Smooth muscle cell (in vitro differentiated cells): ENCODE results near the gene ZNF837. TPM values are rescaled to one million over a fixed set of nuclear protein-coding genes. Genes with fewer than 3 reads are reported as not detected.

ENCODE experiments used
- DNase-seq: peaks from one replicate; lab custom pipeline; 2025; ENCODE audit not compliant: unreplicated experiment; lab: John Stamatoyannopoulos, UW
- H2AFZ ChIP-seq: fragments of 200-600 bp; sonication (generic); 2 replicates; pipeline ENCODE4 v1.6.0; 2016; ENCODE audit warnings: antibody characterized with exemption, low read depth, mild to moderate bottlenecking
- H3F3A ChIP-seq: fragments of 200-600 bp; sonication (generic); 2 replicates; pipeline ENCODE4 v1.6.0; 2017; ENCODE audit warnings: antibody characterized with exemption, low read depth
- H3K27ac ChIP-seq: fragments of 200-600 bp; sonication (generic); 2 replicates; pipeline ENCODE4 v1.5.1; 2016; ENCODE audit warnings: low read depth, mild to moderate bottlenecking
- H3K27me3 ChIP-seq: fragments of 200-600 bp; sonication (generic); 2 replicates; pipeline ENCODE4 v1.6.1; 2016; ENCODE audit warnings: low read depth, mild to moderate bottlenecking
- H3K36me3 ChIP-seq: fragments of 200-600 bp; sonication (generic); 2 replicates; pipeline ENCODE4 v1.5.1; 2016; ENCODE audit warnings: low read depth
- H3K4me1 ChIP-seq: fragments of 200-600 bp; sonication (generic); 2 replicates; pipeline ENCODE4 v1.5.1; 2016; ENCODE audit warnings: low read depth
- H3K4me2 ChIP-seq: fragments of 200-600 bp; sonication (generic); 2 replicates; pipeline ENCODE4 v1.6.0; 2016; ENCODE audit warnings: mild to moderate bottlenecking
- H3K4me3 ChIP-seq: fragments of 200-600 bp; sonication (generic); 2 replicates; pipeline ENCODE4 v1.5.1; 2016; ENCODE audit warnings: mild to moderate bottlenecking
- H3K79me2 ChIP-seq: fragments of 200-600 bp; sonication (generic); 2 replicates; pipeline ENCODE4 v1.6.0; 2016; ENCODE audit warnings: low read depth, mild to moderate bottlenecking
- H3K9ac ChIP-seq: fragments of 200-600 bp; sonication (generic); 2 replicates; pipeline ENCODE4 v1.6.0; 2016; ENCODE audit warnings: low read depth
- H3K9me3 ChIP-seq: fragments of 200-600 bp; sonication (generic); replicated peaks from 2 replicates; pipeline ENCODE4 v1.5.1; 2016; ENCODE audit warnings: low read depth
- H4K20me1 ChIP-seq: fragments of 200-600 bp; sonication (generic); 2 replicates; pipeline ENCODE4 v1.6.0; 2016; ENCODE audit warnings: low read depth
- WGBS: methylation state at CpG from one replicate; pipeline ENCODE4 v1.1.7; 2016; ENCODE audit warnings: low lambda C conversion rate; 5-methylcytosine and 5-hydroxymethylcytosine counted together
- polyA plus RNA-seq: library from polyadenylated mRNA; unstranded; fragments of >200 nt; fragmentation: Nextera tagmentation; extraction: Ambion mirVana; gene quantifications from 2 replicates; pipeline ENCODE4 v1.2.1, GENCODE V29; 2016
- total RNA-seq: library from RNA; depleted of rRNA; stranded (reverse); fragments of >200 nt; gene quantifications from 2 replicates; pipeline ENCODE4 v1.2.3, GENCODE V29; 2014
- TF ChIP-seq, protein P1 (sequence below): fragments of 200-600 bp; sonication (generic); IDR thresholded peaks from 2 replicates; pipeline ENCODE4 v1.5.1; 2017; ENCODE audit warnings: borderline replicate concordance, mild to moderate bottlenecking, antibody characterized with exemption; ENCODE audit not compliant: insufficient read depth, poor library complexity, severe bottlenecking

ZNF837 gene
- total and polyA plus RNA-seq, 2 experiments from 2014 or later: 4.4 to 8.4 TPM

DNA sequence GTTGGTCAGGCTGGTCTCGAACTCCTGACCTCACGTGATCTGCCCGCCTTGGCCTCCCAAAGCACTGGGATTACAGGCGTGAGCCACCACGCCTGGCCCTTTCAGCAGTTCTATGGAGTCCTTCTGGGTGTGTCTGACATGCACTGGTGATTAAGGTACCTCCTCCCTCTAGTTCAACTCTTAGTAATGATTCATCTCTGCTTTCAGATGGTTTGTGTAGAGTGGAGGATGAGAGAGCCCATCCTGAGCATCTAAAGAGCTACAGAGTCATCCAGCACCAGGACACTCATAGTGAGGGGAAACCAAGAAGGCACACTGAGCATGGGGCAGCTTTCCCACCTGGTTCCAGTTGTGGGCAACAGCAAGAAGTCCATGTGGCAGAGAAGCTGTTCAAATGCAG lies 35.8 kb upstream of the ZNF837 start:
- H3F3A ChIP-seq: no peaks in the 10 kb centered on the region
- TF ChIP-seq, protein P1, sequence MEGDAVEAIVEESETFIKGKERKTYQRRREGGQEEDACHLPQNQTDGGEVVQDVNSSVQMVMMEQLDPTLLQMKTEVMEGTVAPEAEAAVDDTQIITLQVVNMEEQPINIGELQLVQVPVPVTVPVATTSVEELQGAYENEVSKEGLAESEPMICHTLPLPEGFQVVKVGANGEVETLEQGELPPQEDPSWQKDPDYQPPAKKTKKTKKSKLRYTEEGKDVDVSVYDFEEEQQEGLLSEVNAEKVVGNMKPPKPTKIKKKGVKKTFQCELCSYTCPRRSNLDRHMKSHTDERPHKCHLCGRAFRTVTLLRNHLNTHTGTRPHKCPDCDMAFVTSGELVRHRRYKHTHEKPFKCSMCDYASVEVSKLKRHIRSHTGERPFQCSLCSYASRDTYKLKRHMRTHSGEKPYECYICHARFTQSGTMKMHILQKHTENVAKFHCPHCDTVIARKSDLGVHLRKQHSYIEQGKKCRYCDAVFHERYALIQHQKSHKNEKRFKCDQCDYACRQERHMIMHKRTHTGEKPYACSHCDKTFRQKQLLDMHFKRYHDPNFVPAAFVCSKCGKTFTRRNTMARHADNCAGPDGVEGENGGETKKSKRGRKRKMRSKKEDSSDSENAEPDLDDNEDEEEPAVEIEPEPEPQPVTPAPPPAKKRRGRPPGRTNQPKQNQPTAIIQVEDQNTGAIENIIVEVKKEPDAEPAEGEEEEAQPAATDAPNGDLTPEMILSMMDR: no peak
- H3K4me1 ChIP-seq: no peaks in the 10 kb centered on the region
- H4K20me1 ChIP-seq: no peaks in the 10 kb centered on the region
- H3K27me3 ChIP-seq: no peaks in the 10 kb centered on the region
- no peak overlapping the region for H2AFZ ChIP-seq
- peaks cover 15% of the 10 kb centered on the region for H3K36me3 ChIP-seq
- no peaks in the 10 kb centered on the region for H3K9me3 ChIP-seq
- H3K4me2 ChIP-seq: no peak overlapping the region
- no peak for DNase-seq
- H3K27ac ChIP-seq: no peak overlapping the region
- no peak overlapping the region for H3K4me3 ChIP-seq
- no peak overlapping the region for H3K9ac ChIP-seq
- 98% methylated on average over 5 of the region's 5 CpGs for WGBS
- peaks cover 18% of the 10 kb centered on the region for H3K79me2 ChIP-seq

DNA sequence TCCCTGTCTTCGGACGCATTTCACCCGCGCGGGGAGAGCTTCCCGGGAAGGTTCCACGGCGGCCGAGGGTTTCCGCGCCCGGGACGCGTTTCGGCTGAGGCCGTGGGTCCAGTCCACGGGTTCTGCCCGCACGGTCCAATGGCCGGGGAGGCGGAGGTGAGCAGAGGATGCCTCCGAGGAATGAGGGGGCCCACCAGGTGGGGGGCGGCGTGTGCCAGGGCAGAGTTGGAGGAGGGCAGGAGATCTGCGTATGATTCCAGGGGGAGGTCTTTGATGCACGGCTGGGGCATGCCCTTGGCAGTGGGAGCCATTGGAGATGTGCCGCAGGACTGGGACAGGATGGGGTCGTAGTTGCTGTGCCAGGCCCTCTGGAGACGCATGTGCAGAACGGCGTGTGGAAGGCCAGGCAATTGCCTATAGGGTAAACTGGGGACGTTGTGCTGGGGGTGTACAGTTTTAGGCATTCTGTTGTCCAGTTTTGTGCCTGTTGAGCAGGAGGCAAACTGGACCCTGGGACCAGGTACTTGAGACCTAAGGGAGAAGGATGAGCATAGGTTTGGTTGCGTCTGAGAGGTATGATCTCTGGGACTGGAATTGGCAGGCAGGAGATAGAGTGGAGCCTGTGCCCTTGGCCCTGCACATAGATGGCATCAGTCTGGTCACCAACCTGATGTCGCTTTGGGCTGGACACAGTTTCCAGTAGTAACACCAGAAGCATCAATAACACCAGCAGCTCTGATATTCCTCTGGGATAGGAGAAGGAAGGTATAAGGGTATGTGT lies 28.4 kb upstream of the ZNF837 start:
- Histone ChIP-seq H3K79me2 (peaks cover 31% of the 10 kb centered on the region), H2AFZ (peak overlapping the region; percentile 71), H3K9ac (peak overlapping the region; percentile 91), H3K4me2 (peak overlapping the region; percentile 96), H3K4me3 (peak overlapping the region; percentile 88), H3K27ac (peak overlapping the region; percentile 85), H3K27me3 (no peaks in the 10 kb centered on the region), H3K4me1 (no peaks in the 10 kb centered on the region), H4K20me1 (no peaks in the 10 kb centered on the region), H3K36me3 (no peaks in the 10 kb centered on the region), H3F3A (no peaks in the 10 kb centered on the region), H3K9me3 (no peaks in the 10 kb centered on the region)
- no peak for DNase-seq
- 11% methylated on average over 34 of the region's 34 CpGs for WGBS
- TF ChIP-seq, protein P1: no peak

DNA sequence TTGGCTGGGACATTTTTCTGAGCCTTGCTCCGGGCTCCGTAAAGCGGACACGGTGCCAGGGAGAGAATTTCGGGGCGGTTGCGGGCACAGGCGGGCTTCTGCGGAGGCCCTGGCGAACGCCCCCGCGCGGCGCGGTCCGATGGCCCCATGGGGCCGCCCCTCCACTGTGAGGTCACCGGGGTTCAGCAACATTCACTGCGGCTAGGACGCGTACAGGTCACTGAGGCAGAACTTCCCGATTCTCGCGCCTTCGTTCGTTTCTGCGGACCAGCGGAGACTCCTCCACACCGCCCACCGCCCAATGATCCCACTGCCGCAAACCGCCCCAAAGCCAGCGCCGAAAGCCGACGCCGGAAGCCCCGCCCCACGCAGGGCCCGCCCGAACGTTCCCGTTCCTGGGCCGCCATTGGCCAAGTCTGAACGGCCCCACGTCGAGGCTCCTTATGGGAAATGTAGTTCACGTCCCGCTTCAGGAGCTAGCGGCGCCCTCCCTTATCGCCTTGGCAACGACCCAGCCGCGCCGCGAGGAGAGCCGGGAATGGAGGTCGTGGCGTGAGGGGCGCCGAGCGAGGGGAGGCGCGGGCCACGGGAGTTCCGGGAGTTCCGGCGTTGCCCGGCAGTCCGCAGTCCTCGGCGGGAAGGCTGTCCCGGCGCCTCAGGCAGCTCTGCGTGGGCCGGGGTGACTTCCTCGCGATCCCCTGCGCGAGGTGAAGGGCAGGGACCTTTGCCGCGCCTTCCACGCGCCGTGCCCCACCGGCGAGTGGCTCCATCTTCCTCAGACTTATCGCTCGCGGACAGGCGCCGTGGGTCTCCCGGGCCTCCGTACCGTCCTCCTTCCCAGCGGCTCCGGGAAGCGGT lies 27.6 kb upstream of the ZNF837 start, which contains the start of gene ZNF584:
Gene ZNF584 (plus strand): TSS at position 498 of the 858 bp plus-strand sequence. CDS start 499 bp downstream, outside the sequence.
- WGBS: under 1% methylated on average over 83 of the region's 100 CpGs
- H3K27ac ChIP-seq: peak within 1 kb of the TSS; percentile 85
- peak within 1 kb of the TSS; percentile 91 for H3K9ac ChIP-seq
- peak; percentile 79 for DNase-seq
- H3F3A ChIP-seq: no peaks in the 10 kb centered on the region
- H3K4me1 ChIP-seq: no peaks in the 10 kb centered on the region
- no peaks in the 10 kb centered on the region for H4K20me1 ChIP-seq
- H3K4me2 ChIP-seq: peak within 1 kb of the TSS; percentile 96
- H3K27me3 ChIP-seq: no peaks in the 10 kb centered on the region
- H3K36me3 ChIP-seq: no peaks in the 10 kb centered on the region
- peaks cover 28% of the 10 kb centered on the region for H3K79me2 ChIP-seq
- TF ChIP-seq, protein P1: no peak
- no peaks in the 10 kb centered on the region for H3K9me3 ChIP-seq
- H3K4me3 ChIP-seq: peak within 1 kb of the TSS; percentile 88
- H2AFZ ChIP-seq: peak within 1 kb of the TSS; percentile 71
